ENCODE measurements around the gene UNKL. TPM values are rescaled to one million over a fixed set of nuclear protein-coding genes. Genes with fewer than 3 reads are reported as not detected.

The UNKL gene
- total RNA-seq, 2 experiments from 2014 or later: 31.3 to 32.8 TPM

DNA sequence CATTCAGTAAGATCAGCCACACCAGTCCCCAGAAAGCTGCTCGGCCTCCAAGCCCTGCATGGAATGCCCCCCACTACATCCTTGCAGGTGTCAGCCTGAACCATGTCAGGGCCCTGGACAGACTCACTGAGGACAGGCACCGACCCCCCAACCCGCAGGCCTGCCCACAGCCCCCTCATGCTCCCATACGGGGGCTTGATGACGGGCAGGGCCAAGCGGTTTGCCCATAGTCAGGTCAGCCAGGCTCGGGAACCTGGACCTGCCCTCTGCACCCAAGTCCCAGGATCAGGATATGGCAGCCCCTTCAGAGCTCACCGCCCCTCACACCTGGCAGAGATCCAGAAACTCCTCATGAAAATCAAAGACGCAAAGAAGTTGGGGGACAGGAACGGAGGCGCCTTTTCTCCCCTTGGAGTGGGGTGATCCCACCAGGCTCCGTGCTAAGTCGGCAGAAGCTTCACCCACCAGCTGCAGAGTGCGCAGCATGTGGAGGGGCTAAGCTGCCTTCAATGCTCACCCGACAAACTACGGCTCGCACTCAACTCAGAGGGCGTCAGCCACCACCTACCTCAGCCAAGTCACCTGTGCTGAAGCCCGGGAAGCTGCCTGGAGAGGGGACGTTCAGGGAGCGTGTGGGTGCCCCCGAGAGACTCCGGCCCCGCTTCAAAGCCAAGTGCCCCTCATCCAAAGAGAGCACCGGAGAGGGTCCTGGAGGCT is 36.3 kb downstream of the UNKL start:
- peaks cover 17% of the 10 kb centered on the region for H3K4me1 Mint-ChIP-seq
- no peak for ATAC-seq
- peak overlapping the region; percentile 87 for H3K4me3 Mint-ChIP-seq
- peaks cover 6% of the 10 kb centered on the region for H3K36me3 Mint-ChIP-seq (ENCODE audit: low read depth)
- H3K9me3 Mint-ChIP-seq (ENCODE audit: low read depth): no peaks in the 10 kb centered on the region
- ChIA-PET POLR2A (interaction anchor here (0.6 to 1.3 kb wide), 2 partner anchors 29 to 652 kb away, joined by 4 to 5 read pairs; no protein-coding TSS in a partner anchor), CTCF (interaction anchor here (0.5 to 3.2 kb wide), 5 partner anchors 12 to 232 kb away, joined by 3 to 22 read pairs (median 4); no protein-coding TSS in a partner anchor)
- no peak for DNase-seq
- H3K27ac Mint-ChIP-seq: peak overlapping the region; percentile 91
- H3K27me3 Mint-ChIP-seq: no peaks in the 10 kb centered on the region
- intact Hi-C loops (cut with DNase I, micrococcal nuclease): loop anchor here in 1 of 2 experiments (5.0 kb wide), 1 partner anchor 34 kb away; the partner anchor contains the start of gene UNKL

- H3K27me3 Mint-ChIP-seq: no peaks in the 10 kb centered on the region
- intact Hi-C loops (cut with DNase I, micrococcal nuclease): loop anchor here in 1 of 2 experiments (5.0 kb wide), 1 partner anchor 35 kb away; the partner anchor contains the start of gene UNKL
- peaks cover 6% of the 10 kb centered on the region for H3K36me3 Mint-ChIP-seq (ENCODE audit: low read depth)
- DNase-seq: no peak
- ATAC-seq: no peak
- H3K9me3 Mint-ChIP-seq (ENCODE audit: low read depth): no peaks in the 10 kb centered on the region
- H3K4me1 Mint-ChIP-seq: peaks cover 17% of the 10 kb centered on the region
- H3K4me3 Mint-ChIP-seq: peak overlapping the region; percentile 87
- no peak overlapping the region for H3K27ac Mint-ChIP-seq
- POLR2A ChIA-PET: no interaction called here
- CTCF ChIA-PET: interaction anchor here (2.2 to 3.2 kb wide), 2 partner anchors 12 to 14 kb away, joined by 7 to 22 read pairs; no protein-coding TSS in a partner anchor
These were observed 37.0 kb downstream of the UNKL start for GRCh38 chr16:1377406-1378010.

- POLR2A ChIA-PET: no interaction called here
- Mint-ChIP-seq H3K27ac (no peak overlapping the region), H3K4me1 (peaks cover 17% of the 10 kb centered on the region), H3K27me3 (no peaks in the 10 kb centered on the region), H3K4me3 (no peak overlapping the region), H3K36me3 (ENCODE audit: low read depth) (peaks cover 6% of the 10 kb centered on the region), H3K9me3 (ENCODE audit: low read depth) (no peaks in the 10 kb centered on the region)
- intact Hi-C loops (cut with DNase I, micrococcal nuclease): loop anchor here in 1 of 2 experiments (5.0 kb wide), 1 partner anchor 36 kb away; the partner anchor contains the start of gene UNKL
- DNase-seq (no peak), ATAC-seq (no peak)
- CTCF ChIA-PET: no interaction called here
These were observed 38.6 kb downstream of the UNKL start for GRCh38 chr16:1375741-1376410.

GRCh38 chr16:1375298-1375640 is 39.2 kb downstream of the UNKL start:
- peaks cover 16% of the 10 kb centered on the region for H3K4me1 Mint-ChIP-seq
- ATAC-seq: no peak
- POLR2A ChIA-PET: no interaction called here

DNA sequence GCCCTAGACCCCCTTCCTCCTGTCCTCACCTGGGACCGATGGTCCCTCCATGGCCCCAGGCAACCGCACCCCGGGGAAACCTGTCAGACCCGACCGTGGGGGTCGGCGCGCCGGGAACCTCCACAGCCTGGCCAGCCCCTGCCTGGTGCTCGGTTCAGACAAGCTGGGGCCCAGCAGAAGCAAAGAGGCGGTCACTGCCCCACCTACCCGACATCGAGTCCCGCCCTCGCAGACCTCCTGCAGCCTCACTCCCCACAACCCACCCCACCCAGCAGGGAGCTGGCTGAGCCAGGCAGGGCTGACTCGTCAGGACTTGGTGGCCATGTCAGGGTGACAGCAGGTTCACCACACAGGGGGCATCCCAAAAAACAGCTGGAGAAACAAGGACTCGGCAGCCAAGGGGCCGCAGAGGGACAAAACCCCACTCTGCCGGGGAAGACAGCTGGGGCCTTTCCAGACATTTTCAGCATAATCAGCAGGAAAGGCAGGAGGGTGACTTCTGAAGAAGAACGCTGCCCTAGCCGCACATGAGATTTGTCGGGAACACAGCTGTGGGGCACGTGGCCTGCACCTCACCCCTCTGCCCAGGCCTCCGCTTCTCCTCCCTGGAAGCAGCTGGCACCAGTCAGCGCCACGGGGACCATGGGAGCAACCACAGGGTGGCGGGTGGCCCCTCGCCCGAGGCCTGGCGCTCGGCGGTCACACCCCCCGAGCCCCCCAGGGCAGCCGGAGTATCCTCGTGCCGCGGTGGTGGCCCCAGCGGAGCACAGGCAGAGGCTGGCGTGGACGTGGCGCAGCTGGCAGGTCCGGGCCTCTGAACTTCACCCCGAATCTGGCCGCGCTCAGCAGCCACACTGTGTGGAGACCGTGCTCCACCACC is 39.8 kb downstream of the UNKL start:
- H3K27ac Mint-ChIP-seq: no peak overlapping the region
- no peak for DNase-seq
- peaks cover 4% of the 10 kb centered on the region for H3K36me3 Mint-ChIP-seq (ENCODE audit: low read depth)
- no peak for ATAC-seq
- H3K4me3 Mint-ChIP-seq: no peak overlapping the region
- peaks cover 12% of the 10 kb centered on the region for H3K4me1 Mint-ChIP-seq
- CTCF ChIA-PET: interaction anchor here (0.5 to 0.7 kb wide), 3 partner anchors 10 to 244 kb away, joined by 3 read pairs; no protein-coding TSS in a partner anchor
- H3K27me3 Mint-ChIP-seq: no peaks in the 10 kb centered on the region
- intact Hi-C loops (cut with DNase I, micrococcal nuclease): loop anchor here in 1 of 2 experiments (5.0 kb wide), 1 partner anchor 38 kb away; the partner anchor contains the start of gene UNKL
- POLR2A ChIA-PET: no interaction called here
- no peaks in the 10 kb centered on the region for H3K9me3 Mint-ChIP-seq (ENCODE audit: low read depth)

More at GRCh38 chr16:1375298-1375640, 39.2 kb downstream of the UNKL start:
- no peak overlapping the region for H3K27ac Mint-ChIP-seq
- H3K4me3 Mint-ChIP-seq: no peak overlapping the region
- CTCF ChIA-PET: interaction anchor here (0.7 kb wide), 1 partner anchor 11 kb away, joined by 3 read pairs; no protein-coding TSS in a partner anchor
- H3K36me3 Mint-ChIP-seq (ENCODE audit: low read depth): peaks cover 4% of the 10 kb centered on the region
- no peaks in the 10 kb centered on the region for H3K9me3 Mint-ChIP-seq (ENCODE audit: low read depth)
- no peaks in the 10 kb centered on the region for H3K27me3 Mint-ChIP-seq
- no peak for DNase-seq
- intact Hi-C loops (cut with DNase I, micrococcal nuclease): loop anchor here in 1 of 2 experiments (5.0 kb wide), 1 partner anchor 37 kb away; the partner anchor contains the start of gene UNKL

DNA sequence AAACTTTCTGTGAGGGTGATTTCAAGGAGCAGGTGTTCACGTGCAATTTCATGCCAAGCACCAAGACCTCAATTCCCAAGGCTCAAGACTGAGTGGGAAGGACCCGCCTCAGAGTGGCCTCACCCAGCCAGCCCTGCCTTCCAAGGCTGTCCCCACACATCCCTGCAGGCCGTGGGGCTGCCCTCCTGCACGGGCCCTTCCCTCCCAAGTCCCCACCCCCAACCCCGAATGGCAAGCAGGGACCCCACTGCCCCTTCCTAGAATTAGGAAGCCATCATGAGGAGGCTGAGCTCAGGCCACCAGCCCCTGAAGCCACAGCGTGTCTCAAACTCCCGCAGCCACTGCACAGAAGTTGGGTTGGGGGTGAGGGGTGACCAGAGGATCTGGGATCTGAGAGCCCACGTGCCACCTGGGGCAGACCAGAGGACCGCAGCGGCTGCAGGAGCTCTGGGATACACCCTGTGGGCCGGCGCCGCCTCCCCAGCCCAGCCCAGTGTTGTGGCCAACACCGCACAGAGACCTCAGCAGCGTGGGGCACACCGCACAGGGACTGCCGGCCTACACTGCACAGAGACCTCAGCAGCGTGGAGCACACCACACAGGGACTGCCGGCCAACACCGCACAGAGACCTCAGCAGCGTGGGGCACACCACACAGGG is 42.1 kb downstream of the UNKL start:
- intact Hi-C loops (cut with DNase I, micrococcal nuclease): no loop called here
- Mint-ChIP-seq H3K27me3 (no peaks in the 10 kb centered on the region), H3K27ac (no peak overlapping the region), H3K9me3 (ENCODE audit: low read depth) (no peaks in the 10 kb centered on the region), H3K36me3 (ENCODE audit: low read depth) (peaks cover 1% of the 10 kb centered on the region), H3K4me3 (no peak overlapping the region), H3K4me1 (no peaks in the 10 kb centered on the region)
- ATAC-seq (no peak), DNase-seq (no peak)
- ChIA-PET CTCF (no interaction called here), POLR2A (interaction anchor here (0.6 kb wide), 1 partner anchor 12 kb away, joined by 5 read pairs; no protein-coding TSS in a partner anchor)

- peaks cover 1% of the 10 kb centered on the region for H3K36me3 Mint-ChIP-seq (ENCODE audit: low read depth)
- CTCF ChIA-PET: interaction anchor here (1.1 kb wide), 1 partner anchor 11 kb away, joined by 4 read pairs; no protein-coding TSS in a partner anchor
- POLR2A ChIA-PET: no interaction called here
- H3K9me3 Mint-ChIP-seq (ENCODE audit: low read depth): no peaks in the 10 kb centered on the region
- ATAC-seq: no peak
- intact Hi-C loops (cut with DNase I, micrococcal nuclease): no loop called here
- H3K4me3 Mint-ChIP-seq: no peak overlapping the region
- DNase-seq: no peak
- no peaks in the 10 kb centered on the region for H3K4me1 Mint-ChIP-seq
- no peak overlapping the region for H3K27ac Mint-ChIP-seq
- no peaks in the 10 kb centered on the region for H3K27me3 Mint-ChIP-seq
These were observed 43.2 kb downstream of the UNKL start for GRCh38 chr16:1371054-1371978.

DNA sequence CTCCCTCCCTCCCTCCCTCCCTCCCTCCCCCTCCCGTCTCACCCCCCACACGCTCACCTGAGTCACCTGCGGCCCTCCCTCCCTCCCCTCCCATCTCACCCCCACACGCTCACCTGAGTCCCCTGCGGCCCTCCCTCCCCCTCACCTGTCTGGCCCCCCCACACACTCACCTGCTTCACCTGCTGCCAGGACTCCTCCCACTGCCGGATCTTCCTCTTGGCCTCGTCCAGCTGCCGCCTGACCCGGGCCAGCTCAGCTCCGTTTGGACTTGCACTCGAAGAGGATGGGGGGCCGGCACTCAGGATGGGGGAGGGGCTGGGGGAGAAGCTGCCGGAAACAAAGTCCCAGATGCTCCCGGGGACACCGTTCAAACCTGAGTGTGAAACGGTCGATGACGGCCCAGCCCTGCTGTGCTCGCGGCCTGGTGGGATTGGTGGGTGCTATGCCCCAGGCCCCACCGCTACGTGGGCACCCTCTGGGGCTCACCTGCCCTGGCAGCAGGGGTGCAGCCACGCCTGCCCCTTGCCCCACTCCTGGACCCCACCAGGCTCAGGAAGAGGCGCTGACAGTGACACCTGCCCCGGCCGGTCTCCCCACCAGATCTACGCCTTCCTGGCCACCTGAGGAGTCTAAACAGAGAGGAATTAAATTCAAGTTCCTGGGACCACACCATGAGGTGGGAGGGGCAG is 46.9 kb downstream of the UNKL start:
- Mint-ChIP-seq H3K9me3 (ENCODE audit: low read depth) (no peaks in the 10 kb centered on the region), H3K4me3 (no peak overlapping the region), H3K27ac (no peak overlapping the region), H3K27me3 (no peaks in the 10 kb centered on the region), H3K36me3 (ENCODE audit: low read depth) (peaks cover 14% of the 10 kb centered on the region), H3K4me1 (peaks cover 2% of the 10 kb centered on the region)
- ChIA-PET POLR2A (no interaction called here), CTCF (no interaction called here)
- DNase-seq (no peak), ATAC-seq (no peak)
- intact Hi-C loops (cut with DNase I, micrococcal nuclease): loop anchor here in 1 of 2 experiments (10.0 kb wide), 1 partner anchor 177 kb away; no protein-coding TSS in a partner anchor

DNA sequence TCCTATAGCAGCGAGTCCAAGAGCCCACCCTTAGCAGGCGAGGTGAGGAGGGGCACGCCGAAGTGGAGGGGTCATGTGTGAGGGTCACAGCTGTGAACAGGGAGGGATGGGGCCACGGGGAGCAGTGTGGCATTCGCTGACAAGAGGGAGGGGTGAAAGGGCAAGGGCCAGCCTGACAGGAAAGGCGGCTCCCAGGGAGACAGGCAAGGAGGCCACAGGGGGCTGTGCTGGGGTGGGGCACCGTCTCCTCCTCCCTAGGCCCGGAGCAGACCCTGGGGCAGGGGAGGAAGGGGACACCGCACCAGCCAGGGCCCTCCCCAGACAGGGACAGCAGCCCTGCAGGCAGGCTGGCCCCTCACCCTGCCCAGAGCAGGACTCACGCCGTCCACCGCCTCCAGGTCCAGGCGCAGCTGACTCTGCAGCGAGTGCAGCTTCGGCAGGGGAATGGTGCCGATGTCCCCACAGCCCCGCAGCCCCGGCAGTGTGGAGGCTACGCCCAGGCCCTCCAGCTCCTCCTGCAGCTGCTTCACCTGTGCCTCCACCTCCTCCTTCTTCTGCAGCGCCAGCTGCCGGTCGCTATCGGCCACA is 47.7 kb downstream of the UNKL start:
- Mint-ChIP-seq H3K36me3 (ENCODE audit: low read depth) (peaks cover 14% of the 10 kb centered on the region), H3K27ac (no peak overlapping the region), H3K27me3 (no peaks in the 10 kb centered on the region), H3K4me3 (no peak overlapping the region), H3K4me1 (peaks cover 2% of the 10 kb centered on the region), H3K9me3 (ENCODE audit: low read depth) (no peaks in the 10 kb centered on the region)
- DNase-seq (no peak), ATAC-seq (no peak)
- CTCF ChIA-PET: interaction anchor here (2.0 kb wide), 1 partner anchor 11 kb away, joined by 7 read pairs; no protein-coding TSS in a partner anchor
- intact Hi-C loops (cut with DNase I, micrococcal nuclease): loop anchor here in 1 of 2 experiments (10.0 kb wide), 1 partner anchor 178 kb away; no protein-coding TSS in a partner anchor
- POLR2A ChIA-PET: no interaction called here
